T-cell (primary cell): ENCODE results near the gene HMGN3. TPM values are rescaled to one million over a fixed set of nuclear protein-coding genes. Genes with fewer than 3 reads are reported as not detected.

Experiments used
- ATAC-seq, 4 experiments: fragments of 200-7000 bp in 3 of 4; fragments of 150-1000 bp in 1 of 4; cut with Tn5 transposase; replicated peaks in 1 of 4; 1 replicate in 3 of 4; 2 replicates in 1 of 4; pipeline ENCODE4 v1.10.0; 2021; ENCODE audit warnings: moderate library complexity in 3 of 4, mild to moderate bottlenecking in 2 of 4, moderate number of reproducible peaks in 1 of 4
- CTCF ChIA-PET, 2 donors: fragments of 300-600 bp; sonication (Branson Sonifier 250); formaldehyde crosslinking; loops; one replicate each; lab custom pipeline; 2022; ENCODE audit warnings: antibody characterized with exemption in 2 of 2; lab: Charles Lee
- POLR2A ChIA-PET, 2 donors: fragments of 300-600 bp; sonication (Branson Sonifier 250); formaldehyde crosslinking; loops; one replicate each; lab custom pipeline; 2022; ENCODE audit warnings: antibody characterized with exemption in 2 of 2; lab: Charles Lee
- DNase-seq, 35 experiments: peaks; one replicate each; pipeline versions ENCODE4 v3.0.0 to v3.0.0-alpha.2; 2013 to 2023
- H3K27ac ChIP-seq: one replicate; pipeline ENCODE4 v1.5.1; 2013; ENCODE audit warnings: low read length
- H3K27me3 ChIP-seq, 2 experiments: replicated peaks in 1 of 2; 1 replicate in 1 of 2; 2 replicates in 1 of 2; pipeline versions ENCODE4 v1.6.1 to v1.7.0; 2013; ENCODE audit warnings: low read length in 1 of 2, mixed read lengths in 1 of 2; ENCODE audit not compliant: control insufficient read depth in 2 of 2, insufficient read depth in 2 of 2; ENCODE audit errors: extremely low read depth in 1 of 2
- H3K36me3 ChIP-seq, 2 donors: 1 replicate in 1 of 2; 2 replicates in 1 of 2; pipeline versions ENCODE4 v1.6.1 to v1.7.0; 2013; ENCODE audit warnings: low read length in 1 of 2; ENCODE audit not compliant: control insufficient read depth in 2 of 2, insufficient read depth in 1 of 2; ENCODE audit errors: extremely low read depth in 1 of 2
- H3K4me1 ChIP-seq, 2 experiments: 1 replicate in 1 of 2; 2 replicates in 1 of 2; pipeline versions ENCODE4 v1.6.1 to v1.7.0; 2013; ENCODE audit warnings: low read length in 2 of 2, mixed read lengths in 1 of 2; ENCODE audit not compliant: insufficient read depth in 2 of 2, control insufficient read depth in 1 of 2; ENCODE audit errors: extremely low read depth in 1 of 2
- H3K4me3 ChIP-seq, 2 donors: 1 replicate in 1 of 2; 2 replicates in 1 of 2; pipeline versions ENCODE4 v1.5.1 to v1.7.0; 2013; ENCODE audit warnings: mild to moderate bottlenecking in 2 of 2, low read length in 1 of 2, moderate library complexity in 1 of 2; ENCODE audit not compliant: control insufficient read depth in 1 of 2; ENCODE audit errors: extremely low read depth in 1 of 2
- H3K9me3 ChIP-seq: 2 replicates; pipeline ENCODE4 v1.7.0; 2013
- H3K27ac Mint-ChIP-seq, 2 donors: one replicate each; pipeline ENCODE4 v1.8.0; 2020 to 2021; ENCODE audit warnings: mild to moderate bottlenecking in 2 of 2, mixed read lengths in 2 of 2
- H3K27me3 Mint-ChIP-seq, 2 donors: one replicate each; pipeline ENCODE4 v1.8.0; 2021 to 2022; ENCODE audit warnings: mixed read lengths in 2 of 2
- H3K36me3 Mint-ChIP-seq: one replicate; pipeline ENCODE4 v1.8.0; 2021; ENCODE audit warnings: mixed read lengths
- H3K4me1 Mint-ChIP-seq, 3 donors: one replicate each; pipeline ENCODE4 v1.8.0; 2020 to 2022; ENCODE audit warnings: mixed read lengths in 3 of 3, mild to moderate bottlenecking in 1 of 3
- H3K4me3 Mint-ChIP-seq, 3 donors: one replicate each; pipeline ENCODE4 v1.8.0; 2020 to 2022; ENCODE audit warnings: mild to moderate bottlenecking in 3 of 3, mixed read lengths in 3 of 3, moderate library complexity in 3 of 3
- H3K9me3 Mint-ChIP-seq, 3 donors: one replicate each; pipeline ENCODE4 v1.8.0; 2020 to 2022; ENCODE audit warnings: mixed read lengths in 3 of 3
- WGBS: methylation state at CpG from one replicate; pipeline ENCODE4 v1.1.5; 2013; ENCODE audit warnings: missing lambda C conversion rate; ENCODE audit not compliant: insufficient coverage; 5-methylcytosine and 5-hydroxymethylcytosine counted together
- total RNA-seq, 35 experiments: library from RNA in 6 of 35; stranded (reverse) in 6 of 35; fragments of 120-200 nt in 1 of 35; gene quantifications; one replicate each; pipeline versions ENCODE4 v1.2.1 to v1.2.4 and lab custom pipeline; 2013 to 2026

HMGN3 gene
- total RNA-seq, 5 donors from 2014 or later (not counting 1 experiment from before 2014, with no cell fraction given): 27.1 to 39.9 (median 35.8) TPM

DNA sequence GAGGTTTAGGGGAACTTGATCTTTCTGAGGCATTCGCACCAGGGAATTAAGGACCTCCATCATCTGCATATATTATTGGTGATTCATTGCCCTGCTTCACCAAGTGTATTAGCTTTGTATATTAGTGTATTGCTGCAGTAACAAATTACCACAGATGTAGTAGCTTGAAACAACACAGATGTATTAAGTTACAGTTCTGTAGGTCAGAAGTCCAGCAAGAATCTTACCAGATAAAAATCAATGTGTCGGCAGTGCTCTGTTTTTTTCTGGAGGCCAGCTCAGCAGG is 65.8 kb downstream of the HMGN3 start:
- Histone ChIP-seq H3K36me3 (no peaks in the 10 kb centered on the region), H3K9me3 (no peaks in the 10 kb centered on the region), H3K4me3 (no peak overlapping the region), H3K27ac (no peak overlapping the region), H3K27me3 (no peaks in the 10 kb centered on the region), H3K4me1 (no peaks in the 10 kb centered on the region)
- H3K36me3 Mint-ChIP-seq: no peaks in the 10 kb centered on the region
- no peaks in the 10 kb centered on the region for H3K27me3 Mint-ChIP-seq
- H3K27ac Mint-ChIP-seq: no peak overlapping the region
- no peaks in the 10 kb centered on the region for H3K9me3 Mint-ChIP-seq
- ChIA-PET CTCF (no interaction called here), POLR2A (no interaction called here)
- DNase-seq (no peak), ATAC-seq (no peak)
- no peak overlapping the region for H3K4me3 Mint-ChIP-seq
- 91% methylated on average over 1 of the region's 2 CpGs for WGBS
- H3K4me1 Mint-ChIP-seq: no peaks in the 10 kb centered on the region

DNA sequence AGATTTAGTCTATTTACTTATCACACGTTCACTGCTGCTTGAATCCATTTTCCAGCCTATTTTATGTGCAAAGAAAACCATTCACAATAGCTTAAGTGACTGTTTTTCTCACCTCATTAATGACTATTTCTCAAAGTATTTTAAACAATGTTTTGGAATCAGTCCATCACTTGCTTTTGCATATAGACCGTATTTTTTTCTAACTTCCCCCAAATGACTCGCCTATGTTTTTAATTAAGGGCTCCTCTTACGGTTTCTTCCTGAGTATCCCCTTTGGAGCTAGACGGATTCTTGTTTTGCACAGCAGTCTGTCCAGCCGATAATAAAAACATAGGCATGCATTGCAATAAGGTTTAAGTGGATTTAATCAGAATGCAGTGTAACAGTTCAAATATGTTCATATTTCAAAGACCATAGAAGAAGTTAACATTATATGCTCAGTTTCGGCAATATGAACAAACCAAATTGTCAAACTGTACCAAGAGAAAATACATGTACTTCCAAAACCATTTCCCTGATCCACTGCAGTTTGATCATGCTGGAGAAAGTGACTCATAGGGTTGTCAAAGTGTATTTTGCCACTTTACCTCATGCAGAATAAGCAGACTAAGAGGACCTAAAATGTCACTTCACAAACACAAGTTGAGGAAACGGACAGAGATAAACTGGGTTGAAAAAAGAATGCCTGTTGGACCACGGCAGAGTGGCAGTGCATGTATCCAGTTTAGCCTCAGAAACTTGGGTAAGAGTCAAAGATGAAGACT is 66.4 kb downstream of the HMGN3 start:
- H3K9me3 Mint-ChIP-seq: no peaks in the 10 kb centered on the region
- Histone ChIP-seq H3K27ac (no peak overlapping the region), H3K4me1 (no peaks in the 10 kb centered on the region), H3K4me3 (no peak overlapping the region), H3K36me3 (no peaks in the 10 kb centered on the region), H3K9me3 (no peaks in the 10 kb centered on the region), H3K27me3 (no peaks in the 10 kb centered on the region)
- ATAC-seq (no peak), DNase-seq (no peak)
- H3K27ac Mint-ChIP-seq: no peak overlapping the region
- ChIA-PET POLR2A (no interaction called here), CTCF (no interaction called here)
- no peaks in the 10 kb centered on the region for H3K4me1 Mint-ChIP-seq
- H3K36me3 Mint-ChIP-seq: no peaks in the 10 kb centered on the region
- H3K4me3 Mint-ChIP-seq: no peak overlapping the region
- WGBS: 60% methylated on average over 1 of the region's 9 CpGs
- no peaks in the 10 kb centered on the region for H3K27me3 Mint-ChIP-seq

GRCh38 chr6:79159846-79160245 is 74.6 kb downstream of the HMGN3 start:
- ChIA-PET POLR2A (no interaction called here), CTCF (no interaction called here)
- ATAC-seq: no peak
- Histone ChIP-seq H3K27ac (no peak overlapping the region), H3K4me3 (no peak overlapping the region), H3K36me3 (no peaks in the 10 kb centered on the region), H3K27me3 (peaks cover 0 to 9% of the 10 kb centered on the region in 2 experiments), H3K9me3 (no peaks in the 10 kb centered on the region), H3K4me1 (no peaks in the 10 kb centered on the region)
- no peak for DNase-seq
- H3K27ac Mint-ChIP-seq: no peak overlapping the region
- H3K36me3 Mint-ChIP-seq: no peaks in the 10 kb centered on the region
- no peak overlapping the region for H3K4me3 Mint-ChIP-seq
- peaks cover 2 to 4% of the 10 kb centered on the region in 2 donors for H3K27me3 Mint-ChIP-seq
- no CpG with 5 or more reads among the region's 1 CpG for WGBS
- H3K4me1 Mint-ChIP-seq: no peaks in the 10 kb centered on the region
- H3K9me3 Mint-ChIP-seq: no peaks in the 10 kb centered on the region

- 53% methylated on average over 2 of the region's 5 CpGs for WGBS
- no peaks in the 10 kb centered on the region for H3K36me3 ChIP-seq
- no peaks in the 10 kb centered on the region for H3K9me3 Mint-ChIP-seq
- H3K9me3 ChIP-seq: no peaks in the 10 kb centered on the region
- DNase-seq (no peak), ATAC-seq (no peak)
- POLR2A ChIA-PET: no interaction called here
- H3K4me3 ChIP-seq: no peak overlapping the region
- no peaks in the 10 kb centered on the region for H3K4me1 ChIP-seq
- H3K27ac Mint-ChIP-seq: no peak overlapping the region
- no peaks in the 10 kb centered on the region for H3K4me1 Mint-ChIP-seq
- H3K36me3 Mint-ChIP-seq: no peaks in the 10 kb centered on the region
- H3K4me3 Mint-ChIP-seq: no peak overlapping the region
- H3K27me3 ChIP-seq: peaks cover 0 to 9% of the 10 kb centered on the region in 2 experiments
- H3K27ac ChIP-seq: no peak overlapping the region
- CTCF ChIA-PET: no interaction called here
- H3K27me3 Mint-ChIP-seq: peaks cover 2 to 4% of the 10 kb centered on the region in 2 donors
Measured at GRCh38 chr6:79158856-79159516, 75.5 kb downstream of the HMGN3 start.

- Histone ChIP-seq H3K4me3 (no peak overlapping the region), H3K36me3 (no peaks in the 10 kb centered on the region), H3K27ac (no peak overlapping the region), H3K27me3 (peaks cover 0 to 9% of the 10 kb centered on the region in 2 experiments), H3K9me3 (no peaks in the 10 kb centered on the region), H3K4me1 (no peaks in the 10 kb centered on the region)
- Mint-ChIP-seq H3K4me1 (no peaks in the 10 kb centered on the region), H3K27me3 (peaks cover 2 to 4% of the 10 kb centered on the region in 2 donors), H3K9me3 (no peaks in the 10 kb centered on the region), H3K36me3 (no peaks in the 10 kb centered on the region), H3K4me3 (no peak overlapping the region), H3K27ac (no peak overlapping the region)
- ATAC-seq (no peak), DNase-seq (no peak)
- POLR2A ChIA-PET: no interaction called here
- CTCF ChIA-PET: no interaction called here
- WGBS: 83% methylated on average over 1 of the region's 3 CpGs
Measured at GRCh38 chr6:79157961-79158644, 76.4 kb downstream of the HMGN3 start.

DNA sequence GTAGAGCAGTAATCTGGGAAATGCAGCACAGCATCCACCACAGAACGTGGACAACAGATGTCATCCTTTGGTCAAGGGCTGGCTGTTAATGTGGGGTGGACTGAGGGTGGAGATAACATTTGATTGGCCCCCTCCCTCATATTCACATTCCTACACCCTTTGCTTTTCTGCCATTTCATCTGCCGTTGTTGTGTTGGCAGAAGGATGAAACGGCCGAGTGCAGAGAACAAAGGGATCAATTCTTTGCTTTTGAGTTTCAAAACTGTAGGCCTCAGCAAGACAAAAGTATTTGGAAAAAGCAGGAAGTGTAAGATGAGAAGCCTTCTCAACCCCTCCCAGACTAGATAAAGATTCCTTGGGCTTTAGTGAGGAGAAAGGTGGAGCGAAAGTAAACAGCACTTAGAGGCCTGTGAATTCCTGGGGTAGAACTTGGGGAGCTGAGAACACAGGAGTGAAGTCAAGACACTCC is 82.2 kb downstream of the HMGN3 start:
- Mint-ChIP-seq H3K9me3 (no peaks in the 10 kb centered on the region), H3K4me3 (no peak overlapping the region), H3K36me3 (no peaks in the 10 kb centered on the region), H3K27me3 (peaks cover 0 to 2% of the 10 kb centered on the region in 2 donors), H3K4me1 (no peaks in the 10 kb centered on the region), H3K27ac (no peak overlapping the region)
- no CpG with 5 or more reads among the region's 5 CpGs for WGBS
- H3K36me3 ChIP-seq: no peaks in the 10 kb centered on the region
- no peaks in the 10 kb centered on the region for H3K9me3 ChIP-seq
- no peak for DNase-seq
- H3K4me3 ChIP-seq: no peak overlapping the region
- ChIA-PET CTCF (no interaction called here), POLR2A (no interaction called here)
- H3K27me3 ChIP-seq: no peaks in the 10 kb centered on the region
- no peak overlapping the region for H3K27ac ChIP-seq
- no peaks in the 10 kb centered on the region for H3K4me1 ChIP-seq
- ATAC-seq: no peak
